ENCODE data around the gene ANKRD42. TPM values are rescaled to one million over a fixed set of nuclear protein-coding genes. Genes with fewer than 3 reads are reported as not detected.
"Not testable (repeated sequence)": the region's sequence is repeated elsewhere in the genome, so short reads cannot be mapped to it uniquely, and the experiment has no call there.

ANKRD42 gene
- total RNA-seq, 2 donors from 2014 or later: 5.0 to 7.0 TPM

DNA sequence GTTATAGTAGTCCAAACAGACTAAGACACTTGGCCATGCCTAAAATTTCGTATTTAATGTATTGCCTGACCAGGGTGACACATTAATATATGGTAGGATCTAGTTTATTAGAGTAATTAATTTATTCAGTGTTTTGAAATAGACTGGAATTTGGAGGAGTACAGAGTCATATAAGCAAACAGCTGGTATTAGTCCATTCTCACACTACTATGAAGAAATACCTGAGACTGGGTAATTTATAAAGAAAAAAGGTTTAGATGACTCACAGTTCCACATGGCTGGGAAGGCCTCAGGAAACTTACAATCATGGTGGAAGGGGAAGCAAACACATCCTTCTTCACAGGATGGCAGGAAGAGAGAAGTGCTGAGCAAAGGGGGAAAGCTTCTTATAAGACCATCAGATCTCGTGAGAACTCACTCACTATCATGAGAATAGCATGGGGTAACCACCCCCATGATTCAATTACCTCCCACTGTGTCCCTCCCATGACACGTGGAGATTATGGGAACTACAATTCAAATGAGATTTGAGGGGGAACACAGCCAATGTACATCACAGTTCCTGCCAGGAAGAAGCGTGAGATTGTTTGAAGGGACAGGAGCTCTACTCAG is 13.4 kb downstream of the ANKRD42 start:
- ATAC-seq; DNase-seq; intact Hi-C loops (cut with DNase I): not testable (repeated sequence)

DNA sequence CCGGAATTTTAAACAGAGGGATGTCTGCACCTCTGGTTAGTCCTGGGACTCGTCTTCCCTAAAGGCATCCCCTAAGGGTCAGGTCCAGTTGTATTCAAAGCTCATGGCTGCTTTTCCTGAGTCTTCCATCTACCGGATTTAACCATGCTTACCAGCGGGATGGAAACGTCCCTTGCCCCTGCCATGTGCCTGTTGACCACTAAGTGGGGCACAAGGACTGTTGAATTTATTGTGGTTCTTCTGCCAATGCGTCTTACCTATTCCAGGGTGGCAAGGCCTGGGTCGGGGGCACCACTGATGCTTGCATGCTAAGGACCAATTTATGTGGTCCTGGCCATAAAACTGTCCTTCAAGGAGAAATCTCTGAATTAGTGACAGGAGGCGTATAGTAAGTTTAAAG is 25.6 kb downstream of the ANKRD42 start:
- ATAC-seq (no peak), DNase-seq (no peak)
- intact Hi-C loops (cut with DNase I): no loop called here

DNA sequence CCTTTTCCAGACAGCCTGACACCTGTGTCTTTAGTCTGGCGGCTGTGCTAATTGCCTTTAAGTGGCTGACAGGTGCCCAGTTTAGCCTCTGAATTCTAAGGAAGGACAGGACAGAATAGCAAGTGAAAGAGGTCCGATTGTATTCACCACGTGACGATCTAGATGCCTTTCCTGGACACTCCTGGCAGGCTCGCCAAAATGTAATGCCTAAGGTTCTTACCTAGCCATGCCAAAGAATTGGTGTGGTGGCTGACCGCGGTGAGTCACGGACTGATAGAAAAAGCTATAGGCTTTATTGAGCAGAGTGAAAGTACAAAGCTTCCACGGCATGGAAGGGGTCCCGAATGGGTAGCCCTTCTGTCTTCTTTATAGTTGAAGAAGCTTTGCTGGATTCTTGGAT is 26.7 kb downstream of the ANKRD42 start:
- intact Hi-C loops (cut with DNase I): no loop called here
- ATAC-seq: no peak
- DNase-seq: no peak

DNA sequence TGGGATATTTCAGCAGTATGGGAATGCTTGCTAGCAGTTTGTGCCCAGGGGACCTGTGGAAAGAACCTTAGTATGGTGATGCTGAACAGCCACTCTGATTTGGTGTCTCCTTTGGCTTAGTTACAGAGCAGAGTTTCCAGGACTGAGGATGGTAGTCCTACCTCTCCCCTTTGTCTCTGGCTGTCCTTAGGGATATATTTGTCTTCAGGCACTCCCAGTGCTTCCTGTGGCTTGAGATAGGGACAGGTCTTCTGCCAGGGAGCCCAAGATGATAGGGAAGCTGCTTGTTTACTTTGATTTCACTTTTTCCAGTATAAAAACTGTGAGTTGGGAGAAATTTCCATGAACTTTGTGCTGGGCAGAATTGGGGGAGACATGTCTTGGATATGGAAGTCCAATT is 28.2 kb downstream of the ANKRD42 start:
- intact Hi-C loops (cut with DNase I): no loop called here
- ATAC-seq (no peak), DNase-seq (no peak)

DNA sequence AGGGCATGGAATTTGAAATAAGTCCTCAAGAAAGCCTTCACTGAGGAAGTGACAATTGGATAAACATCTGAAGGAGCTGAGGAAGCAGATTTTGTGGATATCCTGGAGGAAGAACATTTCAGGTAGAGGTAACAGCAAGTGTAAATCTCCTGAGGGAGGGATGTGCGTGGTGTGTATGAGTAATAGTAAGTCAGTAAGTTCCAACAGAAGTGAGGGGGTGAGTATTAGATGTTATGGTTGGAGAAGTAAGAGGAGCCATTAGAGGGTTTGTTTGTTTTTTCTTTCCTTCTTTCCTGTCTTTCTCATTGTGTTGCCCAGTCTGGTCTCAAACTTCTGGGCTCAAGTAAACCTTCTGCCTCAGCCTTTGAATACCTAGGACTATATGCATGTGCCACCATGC is 29.0 kb downstream of the ANKRD42 start:
- ATAC-seq: no peak

DNA sequence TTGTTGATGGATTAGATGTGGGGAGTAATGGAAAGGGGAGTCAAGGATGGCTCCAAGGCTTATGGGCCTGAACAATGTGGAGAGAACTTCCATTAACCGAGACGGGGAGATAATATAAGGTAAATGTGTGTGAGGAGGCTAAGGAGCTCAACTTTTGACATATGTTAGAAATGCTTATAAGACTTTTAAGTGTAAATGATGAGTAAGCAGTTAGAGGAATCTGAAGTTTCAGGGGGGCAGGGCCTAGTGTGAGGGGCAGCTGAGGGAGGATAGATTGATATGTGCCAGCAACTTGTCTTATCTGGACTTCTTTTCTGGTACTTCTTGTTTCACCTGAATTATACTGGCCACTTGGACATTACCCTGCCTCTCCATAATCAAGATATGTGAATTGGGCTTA is 29.9 kb downstream of the ANKRD42 start:
- DNase-seq (no peak), ATAC-seq (no peak)
- intact Hi-C loops (cut with DNase I): no loop called here

More for the DNA sequence above, 29.0 kb downstream of the ANKRD42 start:
- intact Hi-C loops (cut with DNase I): no loop called here
- DNase-seq: no peak

DNA sequence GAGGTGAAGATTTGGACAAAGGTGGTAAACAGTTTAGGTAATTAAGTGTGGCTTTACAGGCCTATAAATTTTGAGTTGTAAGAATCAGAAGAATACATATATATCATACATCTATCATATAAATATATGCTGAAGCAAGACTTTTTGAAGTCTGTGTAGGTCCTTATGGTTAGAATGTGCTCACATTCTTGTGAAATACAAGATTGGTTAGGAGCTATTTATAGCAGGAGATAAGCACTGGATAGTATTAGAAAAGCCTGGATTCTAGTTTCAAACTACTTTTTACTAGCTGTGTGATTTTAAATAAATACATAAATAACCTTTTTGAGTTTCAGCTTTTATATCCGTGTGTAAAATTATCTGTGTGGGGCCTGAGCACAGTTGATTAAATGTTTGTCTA is 42.3 kb downstream of the ANKRD42 start:
- no peak for DNase-seq
- intact Hi-C loops (cut with DNase I): loop anchor here in 1 of 2 donors (5.0 kb wide), 1 partner anchor 586 kb away; no protein-coding TSS in a partner anchor
- ATAC-seq: peak in 1 of 2 donors; percentile 38

DNA sequence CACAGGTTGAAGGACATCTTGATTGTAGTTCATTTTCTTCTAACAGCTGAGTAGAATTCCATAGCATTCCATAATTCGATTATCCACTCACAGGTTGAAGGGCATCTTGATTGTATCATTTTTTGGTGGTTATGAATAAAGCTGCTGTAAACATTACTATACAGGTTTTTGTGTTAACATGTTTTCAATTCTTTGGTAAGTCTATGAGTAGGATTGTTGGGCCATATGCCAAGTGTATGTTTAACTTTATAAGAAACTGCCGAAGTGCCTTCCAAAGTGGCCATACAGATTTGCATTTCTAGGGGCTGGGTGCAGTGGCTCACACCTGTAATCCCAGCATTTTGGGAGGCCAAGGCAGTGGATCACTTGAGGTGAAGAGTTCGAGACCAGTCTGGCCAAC is 44.6 kb downstream of the ANKRD42 start:
- DNase-seq (no peak), ATAC-seq (no peak)
- intact Hi-C loops (cut with DNase I): loop anchor here in 1 of 2 donors (5.0 kb wide), 1 partner anchor 584 kb away; no protein-coding TSS in a partner anchor

DNA sequence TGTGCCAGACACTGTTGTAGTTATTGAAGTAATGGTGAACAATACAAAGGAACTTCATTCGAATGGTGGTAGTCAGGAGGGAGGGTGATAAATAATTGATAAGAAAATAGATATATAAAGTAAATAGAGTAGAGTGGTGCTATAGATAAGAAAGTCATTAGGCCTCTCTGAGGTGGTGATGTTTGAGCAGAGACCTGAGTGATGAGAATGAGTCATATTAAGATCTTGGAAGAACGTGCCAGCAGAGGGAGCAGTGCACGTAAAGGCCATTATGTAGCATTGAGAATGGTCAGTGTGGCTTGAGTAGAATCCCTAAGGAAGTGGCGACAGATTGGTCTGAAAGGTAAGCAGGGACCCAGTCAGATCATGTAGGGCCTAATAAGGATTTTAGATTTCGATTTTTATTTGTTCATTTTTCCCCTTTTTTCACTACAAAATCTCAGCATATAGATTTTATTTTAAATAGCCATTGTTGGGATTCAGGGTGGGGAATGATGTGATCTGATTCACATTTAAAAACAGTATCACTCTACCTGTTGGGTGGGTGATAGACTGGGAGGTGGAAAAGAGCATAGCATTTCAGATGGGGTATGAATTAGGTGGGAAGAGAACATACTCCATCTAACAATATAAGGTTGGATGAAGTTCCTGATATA is 47.9 kb downstream of the ANKRD42 start:
- peak; percentile 54 for DNase-seq
- intact Hi-C loops (cut with DNase I): loop anchor here in 1 of 2 donors (10.0 kb wide), 1 partner anchor 337 kb away; the partner anchor contains the start of genes DDIAS and PRCP
- ATAC-seq: peak; percentile 79 to 93

DNA sequence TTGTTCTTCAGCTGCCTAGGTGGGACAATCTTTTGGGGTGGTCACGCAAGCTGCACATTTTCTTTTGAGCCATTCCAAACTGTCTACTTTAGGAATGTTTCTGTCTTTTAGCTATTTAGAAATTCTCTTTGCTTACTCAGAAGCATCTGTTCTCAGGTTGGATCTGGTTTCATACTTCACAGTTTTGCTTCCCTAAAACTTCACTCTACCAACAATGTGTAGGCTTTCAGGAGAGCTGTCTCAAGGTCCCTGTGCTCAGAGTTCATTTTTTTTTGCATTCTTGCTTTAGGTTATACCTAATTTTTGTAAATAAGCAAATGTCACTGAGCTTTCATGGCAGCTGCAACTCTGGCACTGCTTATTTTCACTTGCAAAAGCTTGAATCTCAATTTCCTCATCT is 55.9 kb downstream of the ANKRD42 start:
- DNase-seq: no peak
- intact Hi-C loops (cut with DNase I): loop anchor here in 1 of 2 donors (10.0 kb wide), 1 partner anchor 345 kb away; the partner anchor contains the start of genes DDIAS and PRCP
- ATAC-seq: no peak

DNA sequence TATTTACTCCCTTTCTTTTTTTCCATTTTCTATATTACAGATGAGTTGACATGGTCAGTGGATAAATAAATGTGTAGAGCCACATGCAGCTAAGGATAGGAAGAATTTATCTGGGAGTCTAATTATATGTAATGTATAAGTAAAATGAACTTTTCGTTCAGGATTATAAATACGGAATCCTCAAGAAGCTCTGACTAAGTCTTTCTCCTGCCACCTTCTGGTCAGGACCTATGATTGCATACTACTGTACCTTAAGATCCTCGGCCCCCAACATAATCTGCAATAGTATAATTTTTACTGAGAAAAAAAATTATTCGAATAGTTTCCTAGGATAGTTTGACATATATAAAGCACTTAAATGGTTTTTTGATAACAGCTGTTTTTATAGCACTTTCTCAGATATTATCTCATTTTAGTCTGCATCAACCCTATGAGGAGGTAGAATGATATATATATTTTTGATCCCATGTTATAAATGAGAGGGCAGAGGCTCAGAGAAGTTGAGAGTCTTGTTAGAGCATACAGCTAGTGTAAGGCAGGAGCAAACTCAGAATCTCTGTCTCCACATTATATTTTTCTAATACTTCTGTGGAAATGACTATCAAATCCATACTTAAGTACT is 56.6 kb downstream of the ANKRD42 start:
- ATAC-seq (peak in 1 of 2 donors; percentile 58), DNase-seq (no peak)
- intact Hi-C loops (cut with DNase I): loop anchor here (2.0 to 10.0 kb wide), 2 partner anchors 343 to 345 kb away; partner anchors contain the start of genes DDIAS (in 1 of the 2) and PRCP (in 1 of the 2)

DNA sequence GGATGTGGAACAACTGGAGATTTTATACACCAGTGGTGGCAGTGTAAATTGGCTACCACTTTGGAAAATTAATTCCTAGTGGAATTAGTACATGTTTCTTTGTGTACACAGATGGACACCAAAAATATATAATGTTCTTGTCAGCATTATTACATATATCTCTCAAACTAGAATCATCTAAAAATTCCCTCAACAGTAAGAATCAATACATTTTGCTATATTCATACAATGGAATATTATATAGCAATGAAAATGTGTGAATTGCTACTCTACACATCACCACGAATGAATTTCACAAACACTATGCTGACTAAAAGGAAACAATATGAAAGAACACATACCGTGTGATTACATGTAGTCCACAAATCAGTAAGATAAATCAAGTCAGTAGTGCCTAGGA is 58.8 kb downstream of the ANKRD42 start:
- DNase-seq: no peak
- no peak for ATAC-seq
- intact Hi-C loops (cut with DNase I): no loop called here

DNA sequence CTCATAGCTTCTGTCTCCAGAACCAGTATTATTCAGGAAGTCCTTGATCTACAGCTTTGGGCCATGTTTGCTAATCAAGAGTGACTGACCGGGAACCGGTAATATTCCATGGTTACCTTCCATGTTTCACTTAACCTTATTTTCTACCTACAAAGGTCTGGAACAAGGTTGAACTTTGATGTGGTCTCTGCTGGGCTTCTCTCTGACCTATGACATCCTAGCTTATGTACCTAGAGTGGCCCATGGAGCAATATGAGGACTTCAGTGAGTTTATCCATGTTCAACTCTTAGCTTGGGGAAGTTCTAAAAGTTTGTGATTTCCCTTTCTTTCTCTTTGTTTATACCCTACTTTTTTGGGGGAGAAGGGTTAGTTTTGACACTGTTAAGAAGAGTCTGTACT is 59.4 kb downstream of the ANKRD42 start:
- ATAC-seq (no peak), DNase-seq (no peak)
- intact Hi-C loops (cut with DNase I): no loop called here

DNA sequence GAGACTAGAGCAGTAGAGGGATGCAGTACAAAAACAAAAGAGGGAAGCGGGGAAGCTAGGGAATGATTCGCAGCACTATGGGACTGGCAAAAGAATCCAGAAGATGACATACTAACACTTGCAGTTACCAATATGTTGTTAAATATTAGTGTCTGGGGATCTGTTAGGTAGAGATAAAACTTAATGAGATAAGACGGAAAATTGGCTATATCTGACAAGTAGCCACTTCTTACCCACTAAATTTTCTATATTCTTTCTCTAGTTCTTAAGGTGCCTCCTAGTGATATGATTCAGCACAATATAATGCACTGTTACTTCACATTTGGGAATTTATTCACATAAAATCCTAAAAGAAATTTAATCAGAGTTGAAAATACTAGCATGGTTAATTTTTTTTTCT is 61.9 kb downstream of the ANKRD42 start:
- no peak for DNase-seq
- no peak for ATAC-seq
- intact Hi-C loops (cut with DNase I): no loop called here

DNA sequence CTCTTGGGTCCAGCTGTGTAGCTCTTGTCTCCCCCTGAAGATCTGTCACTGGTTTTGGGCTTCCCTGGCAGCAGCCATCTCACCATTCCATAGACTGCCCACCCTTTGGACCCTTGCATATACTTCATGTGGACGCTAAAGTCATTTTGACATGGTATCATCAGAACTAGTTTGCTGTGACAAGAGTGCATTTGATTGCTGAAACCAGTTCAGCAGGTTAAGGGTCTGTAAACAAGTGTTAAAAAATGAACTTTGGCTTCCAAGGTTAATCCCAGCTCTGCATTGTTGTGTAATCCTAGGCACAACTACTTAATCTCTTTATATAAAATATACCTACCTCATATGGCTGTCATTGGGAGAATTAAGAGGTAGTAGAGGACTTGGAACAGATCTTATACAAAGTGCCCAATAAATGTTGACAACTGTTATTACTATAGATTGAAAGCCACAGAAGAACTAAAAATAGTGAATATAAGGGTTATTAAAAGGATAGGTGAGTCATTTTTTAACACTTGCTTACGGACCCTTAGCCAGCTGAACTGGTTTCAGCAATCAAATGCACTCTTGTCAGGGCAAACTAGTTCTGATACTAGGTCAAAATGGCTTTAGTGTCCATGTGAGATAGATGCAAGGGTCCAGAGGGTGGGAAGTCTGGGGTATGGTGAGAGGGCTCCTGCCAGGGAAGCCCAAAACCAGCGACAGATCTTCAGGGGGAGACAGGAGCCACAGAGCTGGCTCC is 63.3 kb downstream of the ANKRD42 start:
- DNase-seq: no peak
- intact Hi-C loops (cut with DNase I): no loop called here
- ATAC-seq: no peak

DNA sequence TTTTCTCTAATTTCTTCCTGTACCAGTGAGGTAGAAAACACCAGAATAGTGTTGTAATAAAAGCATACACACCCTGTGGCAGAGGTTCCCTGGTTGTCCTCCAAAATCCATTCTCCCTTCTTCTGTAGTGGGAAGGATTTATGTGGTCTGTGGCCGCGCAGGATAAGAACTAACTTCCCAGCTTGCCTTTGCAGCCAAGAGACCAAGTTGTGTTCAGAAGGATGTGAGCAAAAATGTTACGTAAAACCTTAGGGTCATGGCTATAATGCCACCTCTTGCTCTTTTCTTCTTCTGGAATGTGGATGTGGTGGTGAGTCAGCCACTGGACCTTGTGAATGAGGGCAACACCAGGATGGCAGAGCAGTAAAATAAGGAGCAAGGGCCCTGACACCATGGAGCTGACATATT is 64.3 kb downstream of the ANKRD42 start:
- ATAC-seq: peak in 1 of 2 donors; percentile 49
- no peak for DNase-seq
- intact Hi-C loops (cut with DNase I): no loop called here

DNA sequence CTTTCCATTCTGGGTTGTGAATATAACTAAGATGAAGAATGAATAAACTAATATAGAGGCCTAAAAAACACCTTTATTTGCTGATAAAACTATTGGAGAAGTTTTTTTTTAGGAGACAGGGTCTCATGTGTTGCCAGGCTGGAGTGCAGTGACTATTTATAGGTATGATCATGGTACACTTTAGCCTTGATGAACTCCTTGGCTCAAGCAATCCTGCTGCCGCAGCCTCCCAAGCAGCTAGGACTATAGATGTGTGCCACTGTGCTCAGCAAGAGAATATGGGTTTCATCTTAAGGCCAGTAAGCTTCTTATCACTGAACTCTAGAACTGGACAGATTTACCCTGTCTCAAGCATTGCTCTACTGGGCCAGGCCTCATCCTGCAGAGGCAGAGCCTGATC is 66.0 kb downstream of the ANKRD42 start:
- peak; percentile 61 to 80 for ATAC-seq

DNA sequence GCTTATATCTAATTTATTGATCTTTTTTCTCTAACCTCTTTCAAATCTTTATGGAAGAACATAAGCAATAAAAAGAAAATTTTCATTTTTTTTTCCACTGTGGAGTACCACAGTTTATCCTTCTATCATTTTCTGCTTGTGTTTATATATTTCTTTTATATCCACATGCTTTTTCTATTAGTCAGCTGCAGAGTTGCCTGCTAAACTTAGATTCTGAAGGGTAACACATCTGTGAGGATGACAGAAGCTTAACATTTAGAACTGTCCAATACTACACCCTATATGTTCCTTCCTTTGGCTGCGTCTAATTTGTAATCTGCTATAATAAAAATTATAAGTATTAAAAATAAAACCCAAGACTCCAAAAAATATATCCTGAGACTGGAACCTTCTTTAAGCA is 71.8 kb downstream of the ANKRD42 start:
- intact Hi-C loops (cut with DNase I): no loop called here
- ATAC-seq: peak in 1 of 2 donors; percentile 23

More for the DNA sequence above, 66.0 kb downstream of the ANKRD42 start:
- intact Hi-C loops (cut with DNase I): no loop called here
- DNase-seq: no peak

DNA sequence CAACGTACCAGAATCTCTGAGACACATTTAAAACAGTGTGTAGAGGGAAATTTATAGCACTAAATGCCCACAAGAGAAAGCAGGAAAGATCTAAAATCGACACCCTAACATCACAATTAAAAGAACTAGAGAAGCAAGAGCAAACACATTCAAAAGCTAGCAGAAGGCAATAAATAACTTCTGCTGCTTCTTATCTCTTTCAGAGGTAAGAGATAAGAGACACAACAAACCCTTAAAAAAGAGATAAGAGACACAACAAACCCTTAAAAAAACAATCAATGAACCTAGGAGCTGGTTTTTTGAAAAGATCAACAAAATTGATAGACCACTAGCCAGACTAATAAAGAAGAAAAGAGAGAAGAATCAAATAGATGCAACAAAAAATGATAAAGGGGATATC is 75.6 kb downstream of the ANKRD42 start:
- ATAC-seq; intact Hi-C loops (cut with DNase I); DNase-seq: not testable (repeated sequence)

More for the DNA sequence above, 71.8 kb downstream of the ANKRD42 start:
- DNase-seq: no peak
